Omental fat pad (tissue), 4 donors: ENCODE data around the gene ARF3. TPM values are rescaled to one million over a fixed set of nuclear protein-coding genes. Genes with fewer than 3 reads are reported as not detected.
A peak's percentile ranks its signal among the peaks of the same experiment; 100 is the strongest.

Source experiments
- ATAC-seq: fragments of 150-250 bp; one replicate; pipeline ENCODE4 v1.9.1; 2016; ENCODE audit warnings: mild to moderate bottlenecking, moderate library complexity; ENCODE audit not compliant: low FRiP score
- DNase-seq: peaks from one replicate; pipeline ENCODE4 v3.0.0-alpha.2; 2019; ENCODE audit warnings: low spot score
- CTCF ChIP-seq, 3 donors: fragments of 450-650 bp; IDR thresholded peaks; one replicate each; pipeline ENCODE4 v1.5.1; 2016 to 2017; ENCODE audit warnings: antibody characterized with exemption in 3 of 3, mild to moderate bottlenecking in 3 of 3, moderate library complexity in 2 of 3
- total RNA-seq, 4 donors: library from RNA; depleted of rRNA; stranded (reverse); fragments of >200 nt; gene quantifications; one replicate each; pipeline ENCODE4 v1.1.0, GENCODE V29; 2016

Gene ARF3
- total RNA-seq, 4 donors from 2014 or later: 57.1 to 91.5 (median 68.3) TPM

GRCh38 chr12:48996794-48997718 lies 39.8 kb upstream of the ARF3 start:
- TF ChIP-seq CTCF (IDR thresholded peaks at IDR 0.05): no peak
- ATAC-seq (peak; percentile 31), DNase-seq (peak; percentile 51)

- DNase-seq: peak; percentile 55
- peak in 1 of 3 donors; percentile 44 for TF ChIP-seq CTCF (IDR thresholded peaks at IDR 0.05)
These were observed 38.0 kb upstream of the ARF3 start for GRCh38 chr12:48995086-48995879.

DNA sequence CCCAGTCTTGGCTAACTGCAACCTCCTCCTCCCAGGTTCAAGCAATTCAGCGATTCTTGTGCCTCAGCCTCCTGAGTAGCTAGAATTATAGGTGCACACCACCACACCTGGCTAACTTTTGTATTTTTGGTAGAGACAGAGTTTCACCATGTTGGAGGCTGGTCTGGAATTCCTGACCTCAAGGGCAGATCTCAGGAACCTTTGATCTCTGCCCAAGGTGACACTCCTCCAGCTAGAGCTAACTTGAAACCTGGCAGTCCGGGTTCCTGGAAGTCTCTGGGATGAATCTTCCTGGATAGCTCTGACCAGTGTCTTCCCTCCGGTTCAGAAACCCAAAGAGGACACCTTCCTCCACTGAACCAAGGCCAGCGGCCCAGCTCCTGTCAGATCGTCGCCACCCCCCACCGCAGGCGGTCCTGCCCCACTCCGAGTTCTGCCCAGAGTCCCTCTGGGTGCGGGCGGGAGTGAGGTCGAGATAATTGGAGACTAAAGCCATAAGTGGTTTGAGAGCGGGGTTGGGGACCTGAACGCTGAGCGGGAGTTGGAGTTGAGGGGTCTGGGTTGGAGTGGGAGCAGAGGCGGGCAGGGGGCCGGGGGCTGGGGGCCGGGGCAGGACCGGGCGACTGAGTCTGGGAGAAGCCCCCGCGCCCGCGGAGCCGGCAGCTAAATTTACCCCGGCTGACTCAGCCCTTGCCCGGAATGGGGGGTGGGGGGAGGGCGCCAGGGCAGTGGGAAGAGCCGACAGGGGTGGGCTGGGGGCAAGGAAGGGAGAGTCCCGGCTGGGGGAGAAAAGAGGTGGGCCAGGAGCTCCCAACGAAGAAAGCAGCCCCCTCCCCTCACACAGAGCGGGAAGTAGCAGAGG lies 37.2 kb upstream of the ARF3 start:
- DNase-seq: no peak
- no peak for TF ChIP-seq CTCF (IDR thresholded peaks at IDR 0.05)
- ATAC-seq: no peak

More at GRCh38 chr12:48995086-48995879, 38.0 kb upstream of the ARF3 start:
- peak; percentile 85 for ATAC-seq

DNA sequence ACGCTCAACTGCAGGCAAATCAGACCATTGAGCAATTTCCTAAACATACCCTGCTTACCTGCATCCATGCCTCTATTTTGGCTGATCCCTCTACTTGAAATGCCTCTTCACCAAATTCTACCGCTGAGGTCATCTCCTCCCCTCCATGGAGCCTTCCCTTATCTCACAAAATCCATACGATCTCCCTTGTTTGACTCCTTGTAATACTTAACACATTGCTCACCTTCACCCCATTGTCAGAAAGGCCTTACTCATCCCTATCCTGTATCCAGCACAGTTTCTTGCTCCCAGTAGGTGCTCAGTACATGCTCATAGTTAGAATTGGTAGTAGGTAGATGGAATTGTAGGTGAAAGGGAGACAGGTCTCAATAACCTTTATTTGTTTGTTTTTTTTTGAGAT lies 36.5 kb upstream of the ARF3 start:
- TF ChIP-seq CTCF (IDR thresholded peaks at IDR 0.05): no peak
- ATAC-seq (no peak), DNase-seq (no peak)

GRCh38 chr12:48991247-48992050 lies 34.2 kb upstream of the ARF3 start:
- ATAC-seq (no peak), DNase-seq (no peak)
- no peak for TF ChIP-seq CTCF (IDR thresholded peaks at IDR 0.05)

- ATAC-seq (no peak), DNase-seq (no peak)
- TF ChIP-seq CTCF (IDR thresholded peaks at IDR 0.05): no peak
These were observed 33.3 kb upstream of the ARF3 start for GRCh38 chr12:48990552-48990951.
